Muscle layer of duodenum (tissue), 2 donors: ENCODE measurements around the gene C4BPA.

Experiments
- H3K27ac ChIP-seq: one replicate; pipeline ENCODE4 v1.7.0; 2013; ENCODE audit warnings: mild to moderate bottlenecking, low read length
- H3K27me3 ChIP-seq: one replicate; pipeline ENCODE4 v1.7.0; 2013; ENCODE audit warnings: low read depth, mild to moderate bottlenecking, control low read depth, low read length
- H3K36me3 ChIP-seq, 2 donors: one replicate each; pipeline ENCODE4 v1.7.0; 2013; ENCODE audit warnings: low read length in 2 of 2, control low read depth in 1 of 2, mild to moderate bottlenecking in 1 of 2; ENCODE audit not compliant: insufficient read depth in 2 of 2, control insufficient read depth in 1 of 2
- H3K4me1 ChIP-seq, 2 donors: one replicate each; pipeline ENCODE4 v1.7.0; 2013; ENCODE audit warnings: low read length in 2 of 2, mild to moderate bottlenecking in 2 of 2, control low read depth in 1 of 2, moderate library complexity in 1 of 2; ENCODE audit not compliant: insufficient read depth in 2 of 2, control insufficient read depth in 1 of 2
- H3K4me3 ChIP-seq, 2 donors: one replicate each; pipeline ENCODE4 v1.7.0; 2013; ENCODE audit warnings: low read length in 2 of 2, low read depth in 1 of 2, mild to moderate bottlenecking in 1 of 2
- H3K9me3 ChIP-seq, 2 donors: one replicate each; pipeline ENCODE4 v1.7.0; 2013; ENCODE audit warnings: low read length in 2 of 2, control low read depth in 1 of 2, mild to moderate bottlenecking in 1 of 2; ENCODE audit not compliant: control insufficient read depth in 1 of 2
- donor health status: healthy.

Gene C4BPA

DNA sequence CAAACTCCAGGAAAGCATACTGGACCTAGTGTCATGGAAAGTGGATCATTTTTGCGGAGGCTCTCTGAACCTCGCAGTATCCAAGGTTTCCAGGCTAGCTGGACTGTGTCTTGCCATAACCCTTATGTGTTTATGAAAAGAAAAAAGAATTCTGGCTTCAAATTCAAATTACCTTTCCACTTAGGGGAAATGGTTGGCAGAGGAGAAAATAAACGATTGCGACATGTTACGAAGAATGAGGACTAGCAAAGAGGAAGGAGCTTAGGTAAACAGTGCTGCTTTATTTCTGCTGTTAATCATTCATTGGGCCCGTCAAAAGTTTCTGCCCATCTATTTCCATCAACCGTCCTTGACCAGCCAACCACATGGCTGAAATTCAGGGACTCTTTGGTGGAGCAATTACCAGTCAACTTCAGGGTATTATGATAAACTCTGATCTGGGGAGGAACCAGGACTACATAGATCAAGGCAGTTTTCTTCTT, at the start of gene C4BPA:
Gene C4BPA (plus strand): TSS at position 342 of the 482 bp plus-strand sequence. CDS start 8,793 bp downstream, outside the sequence.
- Histone ChIP-seq H3K9me3 (no peaks in the 10 kb centered on the region), H3K36me3 (no peaks in the 10 kb centered on the region), H3K4me3 (no peak within 1 kb of the TSS), H3K27me3 (no peaks in the 10 kb centered on the region), H3K4me1 (no peaks in the 10 kb centered on the region), H3K27ac (no peak within 1 kb of the TSS)

GRCh38 chr1:207054491-207054890, 49.5 kb upstream of the C4BPA start:
- H3K36me3 ChIP-seq: peaks cover 0 to 4% of the 10 kb centered on the region in 2 donors
- H3K27me3 ChIP-seq: no peaks in the 10 kb centered on the region
- H3K9me3 ChIP-seq: no peaks in the 10 kb centered on the region
- H3K27ac ChIP-seq: peak overlapping the region; percentile 73
- no peak overlapping the region for H3K4me3 ChIP-seq
- peaks cover 6 to 16% of the 10 kb centered on the region in 2 donors for H3K4me1 ChIP-seq

DNA sequence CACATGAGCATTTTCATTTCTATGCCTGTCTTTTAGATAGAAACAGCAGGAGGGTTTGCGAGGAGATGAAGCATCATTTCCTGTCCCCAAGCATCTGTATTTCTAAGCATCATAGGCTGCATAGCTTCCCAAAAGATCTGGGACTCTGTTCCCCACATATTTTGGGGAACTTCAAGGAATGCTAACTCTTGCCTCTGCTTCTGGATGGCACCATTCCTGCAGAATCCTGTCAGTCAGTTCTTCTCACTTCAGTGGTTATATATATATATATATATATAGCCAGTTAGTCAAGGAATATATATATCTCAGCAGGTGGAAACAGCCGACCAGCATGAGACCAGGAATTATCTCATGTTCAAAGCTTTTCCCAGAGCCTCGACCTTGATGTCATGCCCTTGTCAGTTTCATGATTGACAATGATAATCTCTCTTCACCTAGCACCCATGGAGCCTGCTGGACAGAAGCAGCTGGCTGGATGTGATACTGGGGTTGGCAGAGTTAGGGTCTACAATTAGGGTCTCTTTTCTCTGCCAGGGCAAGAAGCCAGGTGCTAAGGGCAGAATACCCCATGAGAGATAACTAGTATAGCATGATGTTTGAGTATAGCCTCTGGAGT, 48.5 kb upstream of the C4BPA start:
- no peak overlapping the region for H3K4me3 ChIP-seq
- H3K4me1 ChIP-seq: peaks cover 6 to 14% of the 10 kb centered on the region in 2 donors
- peak overlapping the region; percentile 73 for H3K27ac ChIP-seq
- H3K36me3 ChIP-seq: peaks cover 0 to 11% of the 10 kb centered on the region in 2 donors
- H3K27me3 ChIP-seq: no peaks in the 10 kb centered on the region
- H3K9me3 ChIP-seq: no peaks in the 10 kb centered on the region

DNA sequence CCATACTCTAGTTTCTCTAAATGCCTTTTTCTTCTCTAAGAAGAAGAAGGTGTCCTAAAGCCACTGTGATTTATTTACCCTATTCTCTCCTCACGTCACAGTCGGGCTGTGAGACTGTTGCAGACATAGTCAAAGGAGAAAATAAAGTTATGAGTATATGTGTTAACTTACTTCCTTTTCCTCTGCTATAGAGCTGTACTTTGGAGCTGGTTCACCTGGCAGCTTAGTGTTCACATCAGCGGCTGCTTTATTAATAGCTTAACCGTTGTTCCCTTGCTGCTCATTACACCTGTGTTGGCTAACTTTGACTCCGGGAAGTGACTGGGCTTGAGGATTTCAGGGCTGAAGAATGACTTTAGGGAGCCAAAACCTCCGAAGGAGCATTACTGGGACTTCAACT, 47.4 kb upstream of the C4BPA start:
- Histone ChIP-seq H3K9me3 (no peaks in the 10 kb centered on the region), H3K4me3 (no peak overlapping the region), H3K36me3 (peaks cover 0 to 11% of the 10 kb centered on the region in 2 donors), H3K4me1 (peaks cover 0 to 7% of the 10 kb centered on the region in 2 donors), H3K27ac (peak overlapping the region; percentile 72), H3K27me3 (no peaks in the 10 kb centered on the region)

DNA sequence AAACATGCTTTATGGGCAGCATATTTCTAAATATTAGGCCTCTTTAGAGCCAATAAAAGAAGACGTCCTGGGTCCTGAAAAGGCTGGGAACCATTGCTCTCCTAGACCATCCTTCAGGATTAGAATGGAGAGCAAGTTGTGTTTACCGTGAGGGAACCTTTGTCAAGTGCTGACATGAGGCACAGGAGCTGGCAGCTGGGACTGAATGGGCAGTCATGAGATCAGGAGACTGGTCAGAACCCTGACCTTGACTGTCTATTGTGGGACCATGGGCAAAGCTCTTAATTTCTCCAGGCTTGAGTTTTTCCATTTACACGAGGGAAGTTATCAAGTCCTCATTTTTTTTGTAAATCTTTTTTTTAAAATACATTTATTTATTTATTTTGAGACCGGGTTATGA, 45.8 kb upstream of the C4BPA start:
- Histone ChIP-seq H3K4me3 (no peak overlapping the region), H3K27ac (no peak overlapping the region), H3K36me3 (peaks cover 15 to 27% of the 10 kb centered on the region in 2 donors), H3K9me3 (no peaks in the 10 kb centered on the region), H3K4me1 (peaks cover 0 to 4% of the 10 kb centered on the region in 2 donors), H3K27me3 (no peaks in the 10 kb centered on the region)

DNA sequence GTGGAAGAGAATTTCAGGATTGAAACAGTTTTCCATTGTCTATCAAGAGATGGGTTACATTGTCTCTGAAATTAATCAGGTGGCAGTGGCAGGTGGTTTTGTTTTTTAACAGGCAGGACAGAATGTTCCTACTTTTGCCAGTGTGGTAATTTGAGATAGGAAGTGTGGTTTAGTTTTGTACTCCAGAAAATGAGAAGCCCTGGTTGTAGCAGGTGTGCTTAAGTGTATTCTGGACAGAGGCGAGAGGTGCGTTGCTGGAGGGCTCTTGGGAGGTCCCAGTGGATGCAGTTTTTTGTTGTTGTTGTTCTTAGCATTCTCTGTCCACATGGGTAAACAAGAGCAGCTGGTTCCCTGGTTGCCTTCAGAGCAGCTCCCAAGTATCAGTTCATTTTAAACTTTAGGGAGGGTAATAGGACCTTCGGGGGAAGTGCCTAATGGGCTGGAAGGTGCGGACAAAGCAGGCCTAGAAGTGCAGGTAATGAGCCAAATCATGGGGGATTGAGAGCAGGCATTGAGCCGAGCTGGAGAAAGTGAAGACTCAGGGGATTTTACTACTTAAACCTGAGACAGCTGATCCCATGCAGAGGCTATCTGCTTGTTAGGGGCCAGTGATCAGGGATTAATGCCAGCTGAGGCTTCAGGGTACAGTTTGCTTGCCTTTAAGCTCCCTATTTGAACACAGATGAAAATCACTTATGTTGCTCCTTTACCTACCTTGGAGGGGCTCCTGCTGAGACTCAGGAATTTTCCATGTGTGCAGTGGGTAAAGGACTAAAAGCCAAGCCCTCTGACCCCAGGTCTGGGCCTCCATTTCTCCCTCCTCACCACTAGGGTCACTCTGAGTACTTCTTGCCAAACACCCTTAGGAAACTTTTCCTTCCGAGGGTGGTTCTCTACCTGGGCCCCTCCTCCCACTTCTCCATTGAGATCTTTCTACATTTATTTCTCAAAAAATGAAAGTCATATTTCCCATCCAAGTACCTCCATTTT, 44.9 kb upstream of the C4BPA start:
- H3K27me3 ChIP-seq: no peaks in the 10 kb centered on the region
- no peak overlapping the region for H3K4me3 ChIP-seq
- no peaks in the 10 kb centered on the region for H3K4me1 ChIP-seq
- H3K9me3 ChIP-seq: no peaks in the 10 kb centered on the region
- peaks cover 22 to 36% of the 10 kb centered on the region in 2 donors for H3K36me3 ChIP-seq
- no peak overlapping the region for H3K27ac ChIP-seq

- no peaks in the 10 kb centered on the region for H3K27me3 ChIP-seq
- no peaks in the 10 kb centered on the region for H3K9me3 ChIP-seq
- no peak overlapping the region for H3K4me3 ChIP-seq
- H3K4me1 ChIP-seq: no peaks in the 10 kb centered on the region
- no peak overlapping the region for H3K27ac ChIP-seq
- H3K36me3 ChIP-seq: peaks cover 23 to 41% of the 10 kb centered on the region in 2 donors
Measured at GRCh38 chr1:207059881-207060280, 44.2 kb upstream of the C4BPA start.

DNA sequence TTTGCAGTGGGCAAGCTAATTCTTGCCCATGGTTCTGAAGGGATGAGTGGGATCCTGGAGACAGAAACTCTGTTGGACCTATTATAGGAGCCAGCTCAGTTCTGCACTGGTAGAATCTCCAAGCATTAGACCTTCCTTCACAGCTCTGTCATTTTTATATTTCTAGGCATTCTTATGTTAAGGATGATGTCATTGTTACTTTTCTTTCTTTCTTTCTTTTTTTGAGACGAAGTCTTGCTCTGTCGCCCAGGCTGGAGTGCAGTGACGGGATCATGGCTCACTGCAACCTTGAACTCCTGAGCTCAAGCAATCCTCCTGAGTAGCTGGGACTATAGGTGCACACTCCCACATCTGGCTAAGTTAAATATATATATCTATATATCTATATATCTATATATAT, 43.4 kb upstream of the C4BPA start:
- no peaks in the 10 kb centered on the region for H3K4me1 ChIP-seq
- H3K27ac ChIP-seq: no peak overlapping the region
- no peaks in the 10 kb centered on the region for H3K9me3 ChIP-seq
- no peak overlapping the region for H3K4me3 ChIP-seq
- peaks cover 26 to 47% of the 10 kb centered on the region in 2 donors for H3K36me3 ChIP-seq
- H3K27me3 ChIP-seq: no peaks in the 10 kb centered on the region

DNA sequence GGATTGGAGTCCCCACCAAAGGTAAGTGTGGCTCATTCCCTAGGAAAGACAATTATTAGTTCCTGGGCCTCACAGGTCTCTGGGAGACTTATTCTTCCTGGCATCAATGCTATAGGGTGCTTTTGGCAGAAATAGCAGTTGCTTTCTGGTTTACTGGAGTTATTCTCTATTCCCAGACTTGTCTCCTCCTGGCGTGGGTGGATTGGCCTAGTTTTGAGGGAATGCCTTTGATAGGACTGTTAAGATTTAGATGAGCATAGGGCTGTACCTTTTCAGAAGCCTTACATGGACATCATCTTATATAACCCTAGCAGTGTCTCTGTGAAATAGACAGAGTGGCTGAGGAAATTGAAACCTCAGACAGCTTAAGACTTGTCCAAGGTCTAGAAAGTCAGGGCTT, 42.0 kb upstream of the C4BPA start:
- Histone ChIP-seq H3K36me3 (peaks cover 29 to 53% of the 10 kb centered on the region in 2 donors), H3K4me1 (no peaks in the 10 kb centered on the region)

GRCh38 chr1:207063014-207063413, 41.0 kb upstream of the C4BPA start:
- no peak overlapping the region for H3K27ac ChIP-seq
- H3K4me1 ChIP-seq: no peaks in the 10 kb centered on the region
- no peaks in the 10 kb centered on the region for H3K27me3 ChIP-seq
- peaks cover 36 to 62% of the 10 kb centered on the region in 2 donors for H3K36me3 ChIP-seq
- no peaks in the 10 kb centered on the region for H3K9me3 ChIP-seq
- no peak overlapping the region for H3K4me3 ChIP-seq

More for the DNA sequence above, 42.0 kb upstream of the C4BPA start:
- no peak overlapping the region for H3K4me3 ChIP-seq
- H3K9me3 ChIP-seq: no peaks in the 10 kb centered on the region
- H3K27ac ChIP-seq: no peak overlapping the region
- no peaks in the 10 kb centered on the region for H3K27me3 ChIP-seq

DNA sequence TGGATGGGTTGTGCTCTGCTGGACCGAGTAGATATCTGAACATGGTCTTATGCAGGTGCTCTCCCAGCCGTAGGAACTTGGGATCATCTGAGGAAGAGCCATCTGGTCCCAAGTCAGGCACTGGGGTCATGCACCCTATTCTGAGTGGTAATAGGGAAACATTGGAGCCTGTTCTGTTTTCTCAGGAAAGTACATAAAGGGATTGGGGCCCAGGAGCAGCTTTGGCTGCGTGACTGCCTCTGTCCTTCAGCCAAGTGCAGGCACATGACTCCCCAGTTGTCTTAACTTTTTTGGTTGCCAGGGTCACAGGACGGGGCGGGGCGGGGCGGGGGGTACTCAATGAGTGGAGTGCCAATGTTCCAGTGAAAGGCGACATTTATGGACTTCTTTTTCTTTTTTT, 39.5 kb upstream of the C4BPA start:
- Histone ChIP-seq H3K9me3 (no peaks in the 10 kb centered on the region), H3K27ac (no peak overlapping the region), H3K27me3 (no peaks in the 10 kb centered on the region), H3K4me1 (no peaks in the 10 kb centered on the region), H3K36me3 (peaks cover 47 to 75% of the 10 kb centered on the region in 2 donors), H3K4me3 (no peak overlapping the region)
